Smooth muscle cell (in vitro differentiated cells): ENCODE measurements around the gene GIMD1. TPM values are rescaled to one million over a fixed set of nuclear protein-coding genes. Genes with fewer than 3 reads are reported as not detected.

Experiments used
- DNase-seq: peaks from one replicate; lab custom pipeline; 2025; ENCODE audit not compliant: unreplicated experiment; lab: John Stamatoyannopoulos, UW
- H2AFZ ChIP-seq: fragments of 200-600 bp; sonication (generic); 2 replicates; pipeline ENCODE4 v1.6.0; 2016; ENCODE audit warnings: antibody characterized with exemption, low read depth, mild to moderate bottlenecking
- H3F3A ChIP-seq: fragments of 200-600 bp; sonication (generic); 2 replicates; pipeline ENCODE4 v1.6.0; 2017; ENCODE audit warnings: antibody characterized with exemption, low read depth
- H3K27ac ChIP-seq: fragments of 200-600 bp; sonication (generic); 2 replicates; pipeline ENCODE4 v1.5.1; 2016; ENCODE audit warnings: low read depth, mild to moderate bottlenecking
- H3K27me3 ChIP-seq: fragments of 200-600 bp; sonication (generic); 2 replicates; pipeline ENCODE4 v1.6.1; 2016; ENCODE audit warnings: low read depth, mild to moderate bottlenecking
- H3K36me3 ChIP-seq: fragments of 200-600 bp; sonication (generic); 2 replicates; pipeline ENCODE4 v1.5.1; 2016; ENCODE audit warnings: low read depth
- H3K4me1 ChIP-seq: fragments of 200-600 bp; sonication (generic); 2 replicates; pipeline ENCODE4 v1.5.1; 2016; ENCODE audit warnings: low read depth
- H3K4me2 ChIP-seq: fragments of 200-600 bp; sonication (generic); 2 replicates; pipeline ENCODE4 v1.6.0; 2016; ENCODE audit warnings: mild to moderate bottlenecking
- H3K4me3 ChIP-seq: fragments of 200-600 bp; sonication (generic); 2 replicates; pipeline ENCODE4 v1.5.1; 2016; ENCODE audit warnings: mild to moderate bottlenecking
- H3K79me2 ChIP-seq: fragments of 200-600 bp; sonication (generic); 2 replicates; pipeline ENCODE4 v1.6.0; 2016; ENCODE audit warnings: low read depth, mild to moderate bottlenecking
- H3K9ac ChIP-seq: fragments of 200-600 bp; sonication (generic); 2 replicates; pipeline ENCODE4 v1.6.0; 2016; ENCODE audit warnings: low read depth
- H3K9me3 ChIP-seq: fragments of 200-600 bp; sonication (generic); replicated peaks from 2 replicates; pipeline ENCODE4 v1.5.1; 2016; ENCODE audit warnings: low read depth
- H4K20me1 ChIP-seq: fragments of 200-600 bp; sonication (generic); 2 replicates; pipeline ENCODE4 v1.6.0; 2016; ENCODE audit warnings: low read depth
- WGBS: methylation state at CpG from one replicate; pipeline ENCODE4 v1.1.7; 2016; ENCODE audit warnings: low lambda C conversion rate; 5-methylcytosine and 5-hydroxymethylcytosine counted together
- polyA plus RNA-seq: library from polyadenylated mRNA; unstranded; fragments of >200 nt; fragmentation: Nextera tagmentation; extraction: Ambion mirVana; gene quantifications from 2 replicates; pipeline ENCODE4 v1.2.1, GENCODE V29; 2016
- total RNA-seq: library from RNA; depleted of rRNA; stranded (reverse); fragments of >200 nt; gene quantifications from 2 replicates; pipeline ENCODE4 v1.2.3, GENCODE V29; 2014
- TF ChIP-seq, protein P1 (sequence below): fragments of 200-600 bp; sonication (generic); IDR thresholded peaks from 2 replicates; pipeline ENCODE4 v1.5.1; 2017; ENCODE audit warnings: borderline replicate concordance, mild to moderate bottlenecking, antibody characterized with exemption; ENCODE audit not compliant: insufficient read depth, poor library complexity, severe bottlenecking

Gene GIMD1
- total and polyA plus RNA-seq, 2 experiments from 2014 or later = not detected

DNA sequence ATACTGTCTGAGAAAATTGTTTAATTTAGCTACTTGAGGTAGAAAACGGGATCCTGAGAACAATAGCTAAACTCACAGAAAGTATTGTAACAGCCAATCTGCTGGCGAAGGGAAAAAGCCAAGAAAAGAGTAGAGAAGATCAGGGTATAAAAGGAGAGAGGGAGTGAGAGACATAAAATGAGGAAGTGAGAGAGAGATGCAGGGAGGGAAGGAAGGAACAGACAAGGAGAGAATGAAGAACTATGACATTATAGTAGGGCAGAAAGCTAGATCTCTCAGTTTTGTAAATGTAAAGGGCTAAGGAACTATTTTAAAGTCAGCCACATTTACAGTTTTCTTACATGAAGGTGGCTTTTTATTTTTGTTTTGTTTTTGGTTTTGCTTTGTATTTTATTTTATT is 1.6 kb upstream of the GIMD1 start:
- H3K9me3 ChIP-seq = no peaks in the 10 kb centered on the region
- no peaks in the 10 kb centered on the region for H3K27me3 ChIP-seq
- no peaks in the 10 kb centered on the region for H3K36me3 ChIP-seq
- TF ChIP-seq, protein P1, sequence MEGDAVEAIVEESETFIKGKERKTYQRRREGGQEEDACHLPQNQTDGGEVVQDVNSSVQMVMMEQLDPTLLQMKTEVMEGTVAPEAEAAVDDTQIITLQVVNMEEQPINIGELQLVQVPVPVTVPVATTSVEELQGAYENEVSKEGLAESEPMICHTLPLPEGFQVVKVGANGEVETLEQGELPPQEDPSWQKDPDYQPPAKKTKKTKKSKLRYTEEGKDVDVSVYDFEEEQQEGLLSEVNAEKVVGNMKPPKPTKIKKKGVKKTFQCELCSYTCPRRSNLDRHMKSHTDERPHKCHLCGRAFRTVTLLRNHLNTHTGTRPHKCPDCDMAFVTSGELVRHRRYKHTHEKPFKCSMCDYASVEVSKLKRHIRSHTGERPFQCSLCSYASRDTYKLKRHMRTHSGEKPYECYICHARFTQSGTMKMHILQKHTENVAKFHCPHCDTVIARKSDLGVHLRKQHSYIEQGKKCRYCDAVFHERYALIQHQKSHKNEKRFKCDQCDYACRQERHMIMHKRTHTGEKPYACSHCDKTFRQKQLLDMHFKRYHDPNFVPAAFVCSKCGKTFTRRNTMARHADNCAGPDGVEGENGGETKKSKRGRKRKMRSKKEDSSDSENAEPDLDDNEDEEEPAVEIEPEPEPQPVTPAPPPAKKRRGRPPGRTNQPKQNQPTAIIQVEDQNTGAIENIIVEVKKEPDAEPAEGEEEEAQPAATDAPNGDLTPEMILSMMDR = no peak
- no peak overlapping the region for H3K4me2 ChIP-seq
- H3K9ac ChIP-seq = no peak overlapping the region
- no peak overlapping the region for H3K4me3 ChIP-seq
- no peak overlapping the region for H3K27ac ChIP-seq
- peak overlapping the region; percentile 89 for H2AFZ ChIP-seq
- no peaks in the 10 kb centered on the region for H3K79me2 ChIP-seq
- H3K4me1 ChIP-seq = no peaks in the 10 kb centered on the region
- peaks cover 6% of the 10 kb centered on the region for H3F3A ChIP-seq
- whole genome bisulfite sequencing = 81% methylated on average over 2 of the region's 2 CpGs
- no peaks in the 10 kb centered on the region for H4K20me1 ChIP-seq
- no peak for DNase-seq

DNA sequence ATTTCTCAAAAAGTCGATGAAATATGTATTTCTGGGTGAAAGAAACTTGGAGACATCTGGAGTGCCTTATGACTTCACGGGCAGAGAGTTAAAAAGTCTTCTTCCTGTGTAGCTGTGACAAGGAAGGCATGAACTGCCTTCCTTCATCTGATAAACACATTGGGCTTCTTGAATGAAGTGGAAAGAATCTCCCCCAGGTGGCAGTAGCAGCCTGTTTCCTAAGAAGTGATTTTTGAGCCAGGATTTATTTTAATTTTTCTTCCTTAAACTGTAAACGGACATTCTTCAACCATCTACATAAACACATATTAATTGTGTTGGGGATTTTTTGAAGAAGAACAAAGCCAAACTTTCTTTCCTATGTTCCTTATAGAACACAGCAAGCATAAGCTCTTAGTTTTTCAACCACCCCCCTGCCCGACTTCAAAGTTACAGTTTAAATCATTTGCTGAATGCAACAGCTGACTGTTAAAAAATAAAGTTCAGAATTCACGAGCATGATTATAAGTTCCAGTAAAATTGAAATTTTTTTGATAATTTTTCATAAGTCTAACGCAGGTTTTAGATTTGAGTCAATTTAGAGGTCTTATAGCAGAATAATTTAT is 980 bp upstream of the GIMD1 start:
- peak overlapping the region; percentile 64 for H3K4me2 ChIP-seq
- 31% methylated on average over 6 of the region's 6 CpGs for WGBS
- H3K4me1 ChIP-seq = peaks cover 4% of the 10 kb centered on the region
- no peaks in the 10 kb centered on the region for H3K36me3 ChIP-seq
- no peaks in the 10 kb centered on the region for H3K9me3 ChIP-seq
- DNase-seq = no peak
- H3K27me3 ChIP-seq = no peaks in the 10 kb centered on the region
- H4K20me1 ChIP-seq = no peaks in the 10 kb centered on the region
- peak overlapping the region; percentile 14 for H3K4me3 ChIP-seq
- peaks cover 11% of the 10 kb centered on the region for H3F3A ChIP-seq
- peak overlapping the region; percentile 89 for H2AFZ ChIP-seq
- H3K9ac ChIP-seq = no peak overlapping the region
- TF ChIP-seq, protein P1 = peak; percentile 69
- H3K79me2 ChIP-seq = no peaks in the 10 kb centered on the region
- no peak overlapping the region for H3K27ac ChIP-seq

DNA sequence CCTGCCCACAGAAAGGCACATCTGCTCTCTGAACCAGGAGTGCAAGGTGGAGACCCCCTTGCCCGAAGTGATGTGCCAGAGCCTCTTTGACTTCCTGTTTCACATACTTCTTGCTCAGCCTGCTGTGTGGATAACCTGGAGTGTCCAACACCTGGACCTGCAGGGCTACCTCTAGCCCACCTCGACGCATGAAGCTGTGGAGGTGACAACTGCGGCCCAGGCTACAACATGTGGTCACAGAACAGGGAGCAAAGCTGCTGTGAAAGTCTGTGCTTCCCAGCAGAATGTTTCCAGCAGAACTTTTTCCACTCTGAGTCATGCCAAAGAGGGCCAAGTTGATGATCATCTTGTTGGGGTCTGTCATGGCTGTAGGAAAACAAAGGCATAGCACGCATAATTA is 1.5 kb downstream of the GIMD1 start:
- Histone ChIP-seq H3K4me1 (peaks cover 4% of the 10 kb centered on the region), H3K9me3 (no peaks in the 10 kb centered on the region), H3K79me2 (no peaks in the 10 kb centered on the region), H4K20me1 (no peaks in the 10 kb centered on the region), H3K4me2 (no peak overlapping the region), H3K4me3 (no peak overlapping the region), H3F3A (peaks cover 16% of the 10 kb centered on the region), H3K36me3 (no peaks in the 10 kb centered on the region), H3K27me3 (no peaks in the 10 kb centered on the region), H3K9ac (no peak overlapping the region), H3K27ac (no peak overlapping the region), H2AFZ (no peak overlapping the region)
- 95% methylated on average over 5 of the region's 5 CpGs for WGBS
- no peak for DNase-seq
- TF ChIP-seq, protein P1 = no peak

DNA sequence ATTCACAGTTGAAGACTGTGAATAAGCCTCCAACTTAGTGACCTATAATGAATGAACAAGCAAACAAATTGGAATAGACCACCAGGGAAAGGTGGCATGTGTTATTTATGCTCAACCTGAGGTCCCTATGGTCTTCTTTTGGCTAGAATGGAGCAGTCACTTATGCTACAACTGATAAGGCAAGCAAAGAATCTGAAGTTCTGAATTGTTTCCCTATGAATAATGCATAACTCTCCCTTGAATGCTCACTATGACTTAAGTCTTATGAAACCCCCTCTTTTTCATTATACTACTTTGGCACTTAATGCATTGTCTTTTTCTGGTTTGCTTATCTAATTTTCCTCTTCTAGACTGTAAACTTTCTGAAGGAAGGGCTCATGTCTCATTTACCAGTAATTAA is 2.6 kb downstream of the GIMD1 start:
- TF ChIP-seq, protein P1 = no peak
- Histone ChIP-seq H3K4me2 (peak overlapping the region; percentile 65), H4K20me1 (no peaks in the 10 kb centered on the region), H3K9me3 (no peaks in the 10 kb centered on the region), H3F3A (peaks cover 16% of the 10 kb centered on the region), H3K27ac (peak overlapping the region; percentile 73), H3K36me3 (no peaks in the 10 kb centered on the region), H2AFZ (no peak overlapping the region), H3K9ac (no peak overlapping the region), H3K27me3 (no peaks in the 10 kb centered on the region), H3K79me2 (no peaks in the 10 kb centered on the region), H3K4me3 (no peak overlapping the region), H3K4me1 (peaks cover 4% of the 10 kb centered on the region)
- no peak for DNase-seq
